ENCODE data around the gene FAM3D. TPM values are rescaled to one million over a fixed set of nuclear protein-coding genes. Genes with fewer than 3 reads are reported as not detected.

Gene FAM3D
- polyA plus RNA-seq, 3 donors: 0.28 to 1.9 (median 0.71) TPM

GRCh38 chr3:58585994-58586393, 80.6 kb downstream of the FAM3D start:
- H3K27me3 ChIP-seq (ENCODE audit: control insufficient read depth in 2 of 2, insufficient read depth in 2 of 2, low read length in 2 of 2): peaks cover 36 to 62% of the 10 kb centered on the region in 2 donors
- peaks cover 5 to 9% of the 10 kb centered on the region in 2 donors for H3K4me1 ChIP-seq (ENCODE audit: control insufficient read depth in 1 of 2, insufficient read depth in 2 of 2, low read length in 2 of 2)
- H3K27me3 Mint-ChIP-seq (ENCODE audit: low read depth in 3 of 3): peaks cover 53 to 67% (median 66%) of the 10 kb centered on the region in 3 donors
- H3K27ac ChIP-seq (ENCODE audit: low read depth in 1 of 2, low read length in 2 of 2): no peak overlapping the region
- H3K9ac ChIP-seq (ENCODE audit: insufficient read depth, low read length, poor library complexity, severe bottlenecking): no peak overlapping the region
- H3K9me3 ChIP-seq (replicated peaks in 1 of 2; ENCODE audit: control insufficient read depth in 1 of 2, insufficient read depth in 1 of 2, low read length in 2 of 2): peaks cover 0 to 27% of the 10 kb centered on the region in 2 donors
- peaks cover 0 to 27% (median 19%) of the 10 kb centered on the region in 7 donors for H3K9me3 Mint-ChIP-seq
- no peaks in the 10 kb centered on the region for H3K36me3 ChIP-seq (replicated peaks in 1 of 2; ENCODE audit: control insufficient read depth in 1 of 2, insufficient read depth in 2 of 2, low read length in 2 of 2)
- H3K79me2 ChIP-seq (ENCODE audit: insufficient read depth, low read length): no peaks in the 10 kb centered on the region
- TF ChIP-seq CTCF (IDR thresholded peaks at IDR 0.05): no peak
- H4K20me1 ChIP-seq (ENCODE audit: insufficient read depth, low read length): no peaks in the 10 kb centered on the region
- peak overlapping the region in 1 of 7 donors; percentile 54 for H3K27ac Mint-ChIP-seq
- DNase-seq: no peak
- peak overlapping the region; percentile 93 to 98 for H3K4me3 Mint-ChIP-seq
- H3K4me1 Mint-ChIP-seq: peaks cover 22% of the 10 kb centered on the region
- peak overlapping the region; percentile 95 for H3K4me2 ChIP-seq (replicated peaks; ENCODE audit: extremely low read depth, low read length, poor library complexity, severe bottlenecking)
- intact Hi-C loops (cut with micrococcal nuclease): no loop called here
- peak overlapping the region in 2 of 3 experiments; percentile 20 to 94 for H3K4me3 ChIP-seq (replicated peaks in 1 of 3; ENCODE audit: low read depth in 2 of 3, low read length in 3 of 3)
- peaks cover 4 to 6% of the 10 kb centered on the region in 2 donors for H3K36me3 Mint-ChIP-seq
- 21% methylated on average over 7 of the region's 8 CpGs for WGBS (ENCODE audit: insufficient coverage)
- peak overlapping the region; percentile 89 for H2AFZ ChIP-seq (ENCODE audit: insufficient read depth, low read depth, low read length, poor library complexity, severe bottlenecking)

GRCh38 chr3:58585005-58585786, 81.4 kb downstream of the FAM3D start:
- Mint-ChIP-seq H3K27me3 (ENCODE audit: low read depth in 3 of 3) (peaks cover 53 to 67% (median 61%) of the 10 kb centered on the region in 3 donors), H3K4me1 (peaks cover 22% of the 10 kb centered on the region), H3K27ac (peak overlapping the region in 3 of 7 donors; percentile 38 to 73 (median 54)), H3K36me3 (peaks cover 4 to 6% of the 10 kb centered on the region in 2 donors), H3K9me3 (peaks cover 0 to 27% (median 19%) of the 10 kb centered on the region in 7 donors), H3K4me3 (peak overlapping the region; percentile 93 to 98)
- WGBS (ENCODE audit: insufficient coverage): 3% methylated on average over 35 of the region's 46 CpGs
- intact Hi-C loops (cut with micrococcal nuclease): no loop called here
- Histone ChIP-seq H2AFZ (ENCODE audit: insufficient read depth, low read depth, low read length, poor library complexity, severe bottlenecking) (peak overlapping the region; percentile 89), H4K20me1 (ENCODE audit: insufficient read depth, low read length) (no peaks in the 10 kb centered on the region), H3K9ac (ENCODE audit: insufficient read depth, low read length, poor library complexity, severe bottlenecking) (peak overlapping the region; percentile 57), H3K27ac (ENCODE audit: low read depth in 1 of 2, low read length in 2 of 2) (peak overlapping the region in 1 of 2 donors; percentile 31), H3K9me3 (replicated peaks in 1 of 2; ENCODE audit: control insufficient read depth in 1 of 2, insufficient read depth in 1 of 2, low read length in 2 of 2) (peaks cover 0 to 27% of the 10 kb centered on the region in 2 donors), H3K4me3 (replicated peaks in 1 of 3; ENCODE audit: low read depth in 2 of 3, low read length in 3 of 3) (peak overlapping the region; percentile 56 to 94 (median 71)), H3K4me1 (ENCODE audit: control insufficient read depth in 1 of 2, insufficient read depth in 2 of 2, low read length in 2 of 2) (peaks cover 5 to 9% of the 10 kb centered on the region in 2 donors), H3K4me2 (replicated peaks; ENCODE audit: extremely low read depth, low read length, poor library complexity, severe bottlenecking) (peak overlapping the region; percentile 95), H3K36me3 (replicated peaks in 1 of 2; ENCODE audit: control insufficient read depth in 1 of 2, insufficient read depth in 2 of 2, low read length in 2 of 2) (no peaks in the 10 kb centered on the region), H3K79me2 (ENCODE audit: insufficient read depth, low read length) (no peaks in the 10 kb centered on the region), H3K27me3 (ENCODE audit: control insufficient read depth in 2 of 2, insufficient read depth in 2 of 2, low read length in 2 of 2) (peaks cover 36 to 62% of the 10 kb centered on the region in 2 donors)
- TF ChIP-seq CTCF (IDR thresholded peaks at IDR 0.05): peak; percentile 80
- peak; percentile 42 to 50 (median 47) for DNase-seq
